K562 (cell line): ENCODE measurements around the gene TREM2. TPM values are rescaled to one million over a fixed set of nuclear protein-coding genes. Genes with fewer than 3 reads are reported as not detected.

Experiments used
- ARNT ChIP-seq, 2 experiments: fragments of 450-650 bp; IDR thresholded peaks; 2 replicates each; pipeline ENCODE4 v1.6.1; 2016; ENCODE audit warnings: mild to moderate bottlenecking in 1 of 2
- CEBPG ChIP-seq, 3 experiments: fragments of 200-800 bp in 1 of 3; sonication (Bioruptor generic) in 1 of 3; sonication (generic) in 1 of 3; formaldehyde crosslinking in 1 of 3; IDR thresholded peaks in 2 of 3; conservative IDR thresholded peaks in 1 of 3; 2 replicates each; pipeline versions ENCODE4 v1.6.1 to v1.8.0; 2016 to 2022; ENCODE audit warnings: missing compliant biosample characterization in 2 of 3, missing genetic modification characterization in 2 of 3, mild to moderate bottlenecking in 1 of 3, missing genetic modification reagents in 1 of 3
- KLF6 ChIP-seq: fragments of 250-450 bp; sonication (Bioruptor Pico); IDR thresholded peaks from 2 replicates; pipeline ENCODE4 v1.4.0; 2020; ENCODE audit warnings: mild to moderate bottlenecking, moderate library complexity, borderline replicate concordance
- MTA2 ChIP-seq: fragments of 450-650 bp; IDR thresholded peaks from 2 replicates; pipeline ENCODE4 v1.6.1; 2016; ENCODE audit warnings: low read depth
- MTA3 ChIP-seq: fragments of 450-650 bp; formaldehyde crosslinking; IDR thresholded peaks from 2 replicates; pipeline ENCODE4 v1.6.1; 2017; ENCODE audit warnings: mild to moderate bottlenecking, borderline replicate concordance
- MYC ChIP-seq, 2 experiments: fragments of 250-450 bp in 1 of 2; sonication (Bioruptor Pico) in 1 of 2; IDR thresholded peaks; 2 replicates each; pipeline versions ENCODE4 v1.5.1 to v1.6.1; 2012 to 2021; ENCODE audit warnings: low read depth in 2 of 2, borderline replicate concordance in 1 of 2, improper control_type of control experiment in 1 of 2, low read length in 1 of 2, mild to moderate bottlenecking in 1 of 2, moderate library complexity in 1 of 2
- ZNF23 ChIP-seq: fragments of 250-450 bp; sonication (Bioruptor Pico); IDR thresholded peaks from 2 replicates; pipeline ENCODE4 v1.4.0; 2020; ENCODE audit warnings: mild to moderate bottlenecking
- polyA plus RNA-seq, 8 experiments: library from polyadenylated mRNA; depleted of rRNA in 4 of 8; stranded (reverse) in 5 of 8; unstranded in 3 of 8; fragments of >200 nt; fragmentation: Nextera tagmentation in 2 of 8; fragmentation: Illumina TruSeq in 1 of 8; extraction: Ambion mirVana in 2 of 8; extraction: Trizol in 1 of 8; gene quantifications; 2 replicates each; pipeline versions ENCODE4 v1.2.1 to v1.2.3, GENCODE V29; 2011 to 2014; ENCODE audit warnings: inconsistent platforms in 1 of 8, missing spikeins in 1 of 8
- total RNA-seq, 7 experiments: library from RNA; depleted of rRNA in 6 of 7; stranded (reverse); fragments of >200 nt in 6 of 7; fragmentation: Illumina TruSeq in 2 of 7; extraction: Trizol in 2 of 7; gene quantifications; 2 replicates each; pipeline versions ENCODE4 v1.2.1 to v1.2.3, GENCODE V29; 2011 to 2021; ENCODE audit warnings: low replicate concordance in 1 of 7
- TF ChIP-seq, protein P1 (sequence below), 2 experiments: fragments of 250-450 bp in 1 of 2; fragments of 450-650 bp in 1 of 2; sonication (Bioruptor Pico) in 1 of 2; IDR thresholded peaks; 2 replicates each; pipeline versions ENCODE4 v1.6.1 to v1.8.0; 2016 to 2021; ENCODE audit warnings: mild to moderate bottlenecking in 2 of 2, moderate library complexity in 2 of 2, missing compliant biosample characterization in 1 of 2, missing genetic modification characterization in 1 of 2
- TF ChIP-seq, protein P2 (sequence below): IDR thresholded peaks from 3 replicates; pipeline ENCODE4 v1.6.1; 2011; ENCODE audit warnings: borderline replicate concordance, mild to moderate bottlenecking; ENCODE audit not compliant: insufficient read length, insufficient read depth
- TF ChIP-seq, protein P3 (sequence below): IDR thresholded peaks from 2 replicates; pipeline ENCODE4 v1.6.1; 2016; ENCODE audit warnings: missing genetic modification characterization, missing compliant biosample characterization
- TF ChIP-seq, protein P4 (sequence below): fragments of 200-600 bp; sonication (generic); IDR thresholded peaks from one replicate; pipeline ENCODE4 v1.6.1; 2012; ENCODE audit warnings: mild to moderate bottlenecking, low read depth, low read length, inconsistent platforms

The TREM2 gene
- total and polyA plus RNA-seq, 9 of the 15 experiments (the other 6 are each of a cell fraction or from before 2014, with no cell fraction given): not detected

DNA sequence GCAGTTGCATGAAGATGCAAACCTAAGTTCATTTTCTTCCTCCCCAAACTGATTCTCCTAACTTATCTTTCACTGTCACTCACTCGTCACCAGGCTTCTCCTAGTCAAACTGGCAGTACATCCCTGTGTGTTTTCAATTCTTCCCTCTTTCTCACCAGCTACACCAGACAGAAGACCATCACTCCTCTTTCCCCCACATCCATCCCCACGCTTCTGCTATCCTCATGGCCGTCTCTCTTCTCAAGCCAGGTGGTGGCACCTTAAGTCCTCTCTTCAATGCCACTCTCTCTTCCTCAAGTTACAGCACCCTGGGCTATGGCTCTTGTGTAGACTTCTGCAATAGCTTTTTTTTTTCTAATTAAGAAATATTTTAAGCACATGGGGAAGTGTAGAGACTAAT lies 14.4 kb upstream of the TREM2 start (continued):
- TF ChIP-seq, protein P1, sequence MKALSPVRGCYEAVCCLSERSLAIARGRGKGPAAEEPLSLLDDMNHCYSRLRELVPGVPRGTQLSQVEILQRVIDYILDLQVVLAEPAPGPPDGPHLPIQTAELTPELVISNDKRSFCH (CRISPR knock-in tag; IDR thresholded peaks at IDR 0.05): no peak
- TF ChIP-seq, protein P1 (tag; IDR thresholded peaks at IDR 0.05): no peak
- TF ChIP-seq, protein P2, sequence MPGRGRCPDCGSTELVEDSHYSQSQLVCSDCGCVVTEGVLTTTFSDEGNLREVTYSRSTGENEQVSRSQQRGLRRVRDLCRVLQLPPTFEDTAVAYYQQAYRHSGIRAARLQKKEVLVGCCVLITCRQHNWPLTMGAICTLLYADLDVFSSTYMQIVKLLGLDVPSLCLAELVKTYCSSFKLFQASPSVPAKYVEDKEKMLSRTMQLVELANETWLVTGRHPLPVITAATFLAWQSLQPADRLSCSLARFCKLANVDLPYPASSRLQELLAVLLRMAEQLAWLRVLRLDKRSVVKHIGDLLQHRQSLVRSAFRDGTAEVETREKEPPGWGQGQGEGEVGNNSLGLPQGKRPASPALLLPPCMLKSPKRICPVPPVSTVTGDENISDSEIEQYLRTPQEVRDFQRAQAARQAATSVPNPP: no peak
- TF ChIP-seq, protein P3, sequence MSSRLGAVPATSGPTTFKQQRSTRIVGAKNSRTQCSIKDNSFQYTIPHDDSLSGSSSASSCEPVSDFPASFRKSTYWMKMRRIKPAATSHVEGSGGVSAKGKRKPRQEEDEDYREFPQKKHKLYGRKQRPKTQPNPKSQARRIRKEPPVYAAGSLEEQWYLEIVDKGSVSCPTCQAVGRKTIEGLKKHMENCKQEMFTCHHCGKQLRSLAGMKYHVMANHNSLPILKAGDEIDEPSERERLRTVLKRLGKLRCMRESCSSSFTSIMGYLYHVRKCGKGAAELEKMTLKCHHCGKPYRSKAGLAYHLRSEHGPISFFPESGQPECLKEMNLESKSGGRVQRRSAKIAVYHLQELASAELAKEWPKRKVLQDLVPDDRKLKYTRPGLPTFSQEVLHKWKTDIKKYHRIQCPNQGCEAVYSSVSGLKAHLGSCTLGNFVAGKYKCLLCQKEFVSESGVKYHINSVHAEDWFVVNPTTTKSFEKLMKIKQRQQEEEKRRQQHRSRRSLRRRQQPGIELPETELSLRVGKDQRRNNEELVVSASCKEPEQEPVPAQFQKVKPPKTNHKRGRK: no peak
- TF ChIP-seq ZNF23 (CRISPR knock-in tag) (no peak), CEBPG (CRISPR knock-in tag; IDR thresholded peaks at IDR 0.05) (no peak), CEBPG (tag; conservative IDR thresholded peaks at IDR 0.05 in 1 of 2, IDR thresholded peaks at IDR 0.05 in 1 of 2) (no peak), ARNT (IDR thresholded peaks at IDR 0.05) (no peak), MYC (IDR thresholded peaks at IDR 0.05; ENCODE audit: low read depth, low read length) (0 out of 2 replicates have a peak, but pooled peaks have one; percentile 13), MYC (CRISPR knock-in tag; IDR thresholded peaks at IDR 0.05; ENCODE audit: borderline replicate concordance, low read depth) (no peak), MTA2 (no peak), KLF6 (CRISPR knock-in tag) (peak; percentile 53; the same call in 1 of the 2 replicates), MTA3 (no peak)
- TF ChIP-seq, protein P4, sequence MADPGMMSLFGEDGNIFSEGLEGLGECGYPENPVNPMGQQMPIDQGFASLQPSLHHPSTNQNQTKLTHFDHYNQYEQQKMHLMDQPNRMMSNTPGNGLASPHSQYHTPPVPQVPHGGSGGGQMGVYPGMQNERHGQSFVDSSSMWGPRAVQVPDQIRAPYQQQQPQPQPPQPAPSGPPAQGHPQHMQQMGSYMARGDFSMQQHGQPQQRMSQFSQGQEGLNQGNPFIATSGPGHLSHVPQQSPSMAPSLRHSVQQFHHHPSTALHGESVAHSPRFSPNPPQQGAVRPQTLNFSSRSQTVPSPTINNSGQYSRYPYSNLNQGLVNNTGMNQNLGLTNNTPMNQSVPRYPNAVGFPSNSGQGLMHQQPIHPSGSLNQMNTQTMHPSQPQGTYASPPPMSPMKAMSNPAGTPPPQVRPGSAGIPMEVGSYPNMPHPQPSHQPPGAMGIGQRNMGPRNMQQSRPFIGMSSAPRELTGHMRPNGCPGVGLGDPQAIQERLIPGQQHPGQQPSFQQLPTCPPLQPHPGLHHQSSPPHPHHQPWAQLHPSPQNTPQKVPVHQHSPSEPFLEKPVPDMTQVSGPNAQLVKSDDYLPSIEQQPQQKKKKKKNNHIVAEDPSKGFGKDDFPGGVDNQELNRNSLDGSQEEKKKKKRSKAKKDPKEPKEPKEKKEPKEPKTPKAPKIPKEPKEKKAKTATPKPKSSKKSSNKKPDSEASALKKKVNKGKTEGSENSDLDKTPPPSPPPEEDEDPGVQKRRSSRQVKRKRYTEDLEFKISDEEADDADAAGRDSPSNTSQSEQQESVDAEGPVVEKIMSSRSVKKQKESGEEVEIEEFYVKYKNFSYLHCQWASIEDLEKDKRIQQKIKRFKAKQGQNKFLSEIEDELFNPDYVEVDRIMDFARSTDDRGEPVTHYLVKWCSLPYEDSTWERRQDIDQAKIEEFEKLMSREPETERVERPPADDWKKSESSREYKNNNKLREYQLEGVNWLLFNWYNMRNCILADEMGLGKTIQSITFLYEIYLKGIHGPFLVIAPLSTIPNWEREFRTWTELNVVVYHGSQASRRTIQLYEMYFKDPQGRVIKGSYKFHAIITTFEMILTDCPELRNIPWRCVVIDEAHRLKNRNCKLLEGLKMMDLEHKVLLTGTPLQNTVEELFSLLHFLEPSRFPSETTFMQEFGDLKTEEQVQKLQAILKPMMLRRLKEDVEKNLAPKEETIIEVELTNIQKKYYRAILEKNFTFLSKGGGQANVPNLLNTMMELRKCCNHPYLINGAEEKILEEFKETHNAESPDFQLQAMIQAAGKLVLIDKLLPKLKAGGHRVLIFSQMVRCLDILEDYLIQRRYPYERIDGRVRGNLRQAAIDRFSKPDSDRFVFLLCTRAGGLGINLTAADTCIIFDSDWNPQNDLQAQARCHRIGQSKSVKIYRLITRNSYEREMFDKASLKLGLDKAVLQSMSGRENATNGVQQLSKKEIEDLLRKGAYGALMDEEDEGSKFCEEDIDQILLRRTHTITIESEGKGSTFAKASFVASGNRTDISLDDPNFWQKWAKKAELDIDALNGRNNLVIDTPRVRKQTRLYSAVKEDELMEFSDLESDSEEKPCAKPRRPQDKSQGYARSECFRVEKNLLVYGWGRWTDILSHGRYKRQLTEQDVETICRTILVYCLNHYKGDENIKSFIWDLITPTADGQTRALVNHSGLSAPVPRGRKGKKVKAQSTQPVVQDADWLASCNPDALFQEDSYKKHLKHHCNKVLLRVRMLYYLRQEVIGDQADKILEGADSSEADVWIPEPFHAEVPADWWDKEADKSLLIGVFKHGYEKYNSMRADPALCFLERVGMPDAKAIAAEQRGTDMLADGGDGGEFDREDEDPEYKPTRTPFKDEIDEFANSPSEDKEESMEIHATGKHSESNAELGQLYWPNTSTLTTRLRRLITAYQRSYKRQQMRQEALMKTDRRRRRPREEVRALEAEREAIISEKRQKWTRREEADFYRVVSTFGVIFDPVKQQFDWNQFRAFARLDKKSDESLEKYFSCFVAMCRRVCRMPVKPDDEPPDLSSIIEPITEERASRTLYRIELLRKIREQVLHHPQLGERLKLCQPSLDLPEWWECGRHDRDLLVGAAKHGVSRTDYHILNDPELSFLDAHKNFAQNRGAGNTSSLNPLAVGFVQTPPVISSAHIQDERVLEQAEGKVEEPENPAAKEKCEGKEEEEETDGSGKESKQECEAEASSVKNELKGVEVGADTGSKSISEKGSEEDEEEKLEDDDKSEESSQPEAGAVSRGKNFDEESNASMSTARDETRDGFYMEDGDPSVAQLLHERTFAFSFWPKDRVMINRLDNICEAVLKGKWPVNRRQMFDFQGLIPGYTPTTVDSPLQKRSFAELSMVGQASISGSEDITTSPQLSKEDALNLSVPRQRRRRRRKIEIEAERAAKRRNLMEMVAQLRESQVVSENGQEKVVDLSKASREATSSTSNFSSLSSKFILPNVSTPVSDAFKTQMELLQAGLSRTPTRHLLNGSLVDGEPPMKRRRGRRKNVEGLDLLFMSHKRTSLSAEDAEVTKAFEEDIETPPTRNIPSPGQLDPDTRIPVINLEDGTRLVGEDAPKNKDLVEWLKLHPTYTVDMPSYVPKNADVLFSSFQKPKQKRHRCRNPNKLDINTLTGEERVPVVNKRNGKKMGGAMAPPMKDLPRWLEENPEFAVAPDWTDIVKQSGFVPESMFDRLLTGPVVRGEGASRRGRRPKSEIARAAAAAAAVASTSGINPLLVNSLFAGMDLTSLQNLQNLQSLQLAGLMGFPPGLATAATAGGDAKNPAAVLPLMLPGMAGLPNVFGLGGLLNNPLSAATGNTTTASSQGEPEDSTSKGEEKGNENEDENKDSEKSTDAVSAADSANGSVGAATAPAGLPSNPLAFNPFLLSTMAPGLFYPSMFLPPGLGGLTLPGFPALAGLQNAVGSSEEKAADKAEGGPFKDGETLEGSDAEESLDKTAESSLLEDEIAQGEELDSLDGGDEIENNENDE: no peak
